NCI-H1694 (cell line): ENCODE results near the gene SACS.
"Not testable (repeated sequence)": the region's sequence is repeated elsewhere in the genome, so short reads cannot be mapped to it uniquely, and the experiment has no call there.

Source experiments
- DNase-seq: peaks from one replicate; lab custom pipeline; 2025; lab: John Stamatoyannopoulos, UW

Gene SACS

GRCh38 chr13:23455401-23456185, 22.1 kb upstream of the SACS start:
- DNase-seq = no peak

- DNase-seq = no peak
These were observed 19.6 kb upstream of the SACS start for GRCh38 chr13:23453132-23453531.

- DNase-seq = peak; percentile 81
These were observed 17.0 kb upstream of the SACS start for GRCh38 chr13:23450340-23451046.

- DNase-seq = no peak
These were observed 16.1 kb upstream of the SACS start for GRCh38 chr13:23449398-23450162.

- peak; percentile 22 for DNase-seq
These were observed 14.4 kb upstream of the SACS start for GRCh38 chr13:23447927-23448326.

- no peak for DNase-seq
These were observed 12.3 kb upstream of the SACS start for GRCh38 chr13:23445794-23446193.

- no peak for DNase-seq
These were observed 10.4 kb upstream of the SACS start for GRCh38 chr13:23443878-23444277.

- no peak for DNase-seq
These were observed 9.6 kb upstream of the SACS start for GRCh38 chr13:23443110-23443509.

- DNase-seq = no peak
These were observed 7.5 kb upstream of the SACS start for GRCh38 chr13:23440821-23441618.

GRCh38 chr13:23440324-23440723, 6.8 kb upstream of the SACS start:
- DNase-seq = not testable (repeated sequence)

- DNase-seq = no peak
These were observed 4.4 kb upstream of the SACS start for GRCh38 chr13:23437916-23438315.

- DNase-seq = no peak
These were observed 3.2 kb upstream of the SACS start for GRCh38 chr13:23436680-23437079.

- no peak for DNase-seq
These were observed 989 bp upstream of the SACS start for GRCh38 chr13:23434491-23434890.

- no peak for DNase-seq
These were observed 876 bp downstream of the SACS start for GRCh38 chr13:23432626-23433025.

- DNase-seq = no peak
These were observed 2.8 kb downstream of the SACS start for GRCh38 chr13:23430664-23431063.

- no peak for DNase-seq
These were observed 5.5 kb downstream of the SACS start for GRCh38 chr13:23427881-23428528.

- no peak for DNase-seq
These were observed 6.1 kb downstream of the SACS start for GRCh38 chr13:23427342-23427843.

GRCh38 chr13:23421596-23421995, 11.9 kb downstream of the SACS start:
- DNase-seq = no peak

GRCh38 chr13:23418776-23419683, 14.5 kb downstream of the SACS start:
- no peak for DNase-seq

GRCh38 chr13:23414682-23415081, 18.8 kb downstream of the SACS start:
- no peak for DNase-seq
